Hepatocyte (in vitro differentiated cells): ENCODE results near the gene NUDT21.

ENCODE experiments used
- CTCF ChIP-seq: fragments of 200-600 bp; sonication (generic); IDR thresholded peaks from 2 replicates; pipeline ENCODE4 v1.5.1; 2016; ENCODE audit warnings: antibody characterized with exemption, mild to moderate bottlenecking; ENCODE audit not compliant: poor library complexity
- EZH2 ChIP-seq: fragments of 200-600 bp; sonication (generic); IDR thresholded peaks from 2 replicates; pipeline ENCODE4 v1.6.1; 2016; ENCODE audit warnings: antibody characterized with exemption, mild to moderate bottlenecking, borderline replicate concordance

DNA sequence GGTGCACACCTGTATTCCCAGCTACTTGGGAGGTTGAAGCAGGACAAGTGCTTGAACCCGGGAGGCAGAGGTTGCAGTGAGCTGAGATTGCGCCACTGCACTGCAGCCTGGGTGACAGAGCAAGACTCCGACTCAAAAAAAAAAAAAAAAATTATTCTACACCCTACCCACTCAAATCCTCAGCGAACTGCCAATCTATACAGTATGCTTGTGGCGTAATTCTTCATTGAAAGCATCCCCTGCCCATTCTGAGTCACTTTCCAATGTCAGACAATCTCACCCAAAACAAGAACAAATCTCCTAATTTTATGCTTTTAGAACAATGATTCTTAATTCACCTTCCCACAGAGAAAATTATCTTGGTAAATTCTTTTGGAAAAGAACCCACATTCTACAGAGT lies 37.8 kb downstream of the NUDT21 start:
- TF ChIP-seq CTCF (no peak), EZH2 (no peak)
